Body of pancreas (tissue), 4 donors: ENCODE measurements around the gene ERBB4. TPM values are rescaled to one million over a fixed set of nuclear protein-coding genes. Genes with fewer than 3 reads are reported as not detected.

Experiments
- ATAC-seq: fragments of 150-250 bp; one replicate; pipeline ENCODE4 v1.9.1; 2016
- DNase-seq, 4 donors: peaks; one replicate each; pipeline ENCODE4 v3.0.0-alpha.2; 2019
- H3K27ac ChIP-seq, 4 donors: fragments of 200-600 bp; sonication (generic); 1 replicate in 3 of 4; 2 replicates in 1 of 4; pipeline versions ENCODE4 v1.5.1 to v1.6.1; 2016 to 2019; ENCODE audit warnings: mild to moderate bottlenecking in 1 of 4, mixed read lengths in 1 of 4, moderate library complexity in 1 of 4
- H3K27me3 ChIP-seq, 2 donors: fragments of 200-600 bp; sonication (generic); one replicate each; pipeline ENCODE4 v1.6.0; 2016; ENCODE audit warnings: mild to moderate bottlenecking in 1 of 2
- H3K36me3 ChIP-seq, 2 donors: fragments of 200-600 bp; sonication (generic); replicated peaks in 1 of 2; 2 replicates each; pipeline ENCODE4 v1.5.1; 2016; ENCODE audit warnings: low read depth in 2 of 2; ENCODE audit not compliant: insufficient read depth in 1 of 2
- H3K4me1 ChIP-seq: fragments of 200-600 bp; sonication (generic); one replicate; pipeline ENCODE4 v1.6.0; 2016
- H3K4me3 ChIP-seq, 2 donors: fragments of 200-600 bp; sonication (generic); 1 replicate in 1 of 2; 2 replicates in 1 of 2; pipeline ENCODE4 v1.5.1; 2016 to 2019
- H3K9me3 ChIP-seq, 3 donors: fragments of 200-600 bp; sonication (generic); 1 replicate in 2 of 3; 2 replicates in 1 of 3; pipeline ENCODE4 v1.5.1; 2016
- CTCF ChIP-seq, 7 experiments: fragments of 450-650 bp in 4 of 7; fragments of 200-600 bp in 3 of 7; sonication (generic) in 3 of 7; IDR thresholded peaks; one replicate each; pipeline ENCODE4 v1.5.1; 2016 to 2019; ENCODE audit warnings: antibody characterized with exemption in 7 of 7
- POLR2A ChIP-seq, 3 donors: fragments of 450-650 bp; IDR thresholded peaks; one replicate each; pipeline ENCODE4 v1.6.1; 2016; ENCODE audit warnings: antibody characterized with exemption in 3 of 3, mild to moderate bottlenecking in 2 of 3
- WGBS, 2 donors: methylation state at CpG; one replicate each; pipeline ENCODE4 v1.1.5; 2017; 5-methylcytosine and 5-hydroxymethylcytosine counted together
- intact Hi-C: fragments of 100-400 bp; cut with DNase I; formaldehyde crosslinking; loops from one replicate; pipeline ENCODE4 v1.15.1; 2023
- total RNA-seq, 2 donors: library from RNA; depleted of rRNA; stranded (reverse); fragments of >200 nt; gene quantifications; one replicate each; pipeline ENCODE4 v1.1.0, GENCODE V29; 2016

The ERBB4 gene
- total RNA-seq, 2 donors from 2014 or later = 1.6 to 4.4 TPM

- TF ChIP-seq POLR2A (IDR thresholded peaks at IDR 0.05) (no peak), CTCF (IDR thresholded peaks at IDR 0.05) (no peak)
- no peaks in the 10 kb centered on the region for H3K9me3 ChIP-seq
- H3K36me3 ChIP-seq = no peaks in the 10 kb centered on the region
- H3K27ac ChIP-seq = no peak overlapping the region
- 60 to 67% methylated on average over 4 of the region's 4 CpGs for WGBS, 2 donors
- ATAC-seq (no peak), DNase-seq (no peak)
- intact Hi-C loops = no loop called here
- no peaks in the 10 kb centered on the region for H3K4me1 ChIP-seq
- no peaks in the 10 kb centered on the region for H3K27me3 ChIP-seq
- no peak overlapping the region for H3K4me3 ChIP-seq
Observed at GRCh38 chr2:211468877-211469663, 1069.5 kb downstream of the ERBB4 start.

- H3K4me3 ChIP-seq = no peak overlapping the region
- H3K4me1 ChIP-seq = no peaks in the 10 kb centered on the region
- ATAC-seq (no peak), DNase-seq (no peak)
- TF ChIP-seq POLR2A (IDR thresholded peaks at IDR 0.05) = no peak
- no peak for TF ChIP-seq CTCF (IDR thresholded peaks at IDR 0.05)
- H3K9me3 ChIP-seq = no peaks in the 10 kb centered on the region
- no peaks in the 10 kb centered on the region for H3K27me3 ChIP-seq
- no peaks in the 10 kb centered on the region for H3K36me3 ChIP-seq
- 49 to 61% methylated on average over 4 of the region's 4 CpGs for WGBS, 2 donors
- no peak overlapping the region for H3K27ac ChIP-seq
- intact Hi-C loops = no loop called here
Observed at GRCh38 chr2:211468217-211468616, 1070.4 kb downstream of the ERBB4 start.

GRCh38 chr2:211463397-211463796 lies 1075.2 kb downstream of the ERBB4 start:
- 59 to 76% methylated on average over 3 of the region's 3 CpGs for WGBS, 2 donors
- H3K4me3 ChIP-seq = no peak overlapping the region
- intact Hi-C loops = no loop called here
- no peak for ATAC-seq
- no peaks in the 10 kb centered on the region for H3K27me3 ChIP-seq
- no peaks in the 10 kb centered on the region for H3K4me1 ChIP-seq
- H3K36me3 ChIP-seq = no peaks in the 10 kb centered on the region
- H3K9me3 ChIP-seq = no peaks in the 10 kb centered on the region
- TF ChIP-seq POLR2A (IDR thresholded peaks at IDR 0.05) (no peak), CTCF (IDR thresholded peaks at IDR 0.05) (no peak)
- DNase-seq = no peak
- no peak overlapping the region for H3K27ac ChIP-seq

GRCh38 chr2:211458974-211459373 lies 1079.6 kb downstream of the ERBB4 start:
- ATAC-seq (no peak), DNase-seq (no peak)
- Histone ChIP-seq H3K27ac (no peak overlapping the region), H3K4me1 (no peaks in the 10 kb centered on the region), H3K36me3 (no peaks in the 10 kb centered on the region), H3K27me3 (no peaks in the 10 kb centered on the region), H3K9me3 (no peaks in the 10 kb centered on the region), H3K4me3 (no peak overlapping the region)
- WGBS, 2 donors = 89 to 91% methylated on average over 1 of the region's 1 CpG
- intact Hi-C loops = no loop called here
- TF ChIP-seq CTCF (IDR thresholded peaks at IDR 0.05) = no peak
- no peak for TF ChIP-seq POLR2A (IDR thresholded peaks at IDR 0.05)

- no peaks in the 10 kb centered on the region for H3K4me1 ChIP-seq
- DNase-seq (no peak), ATAC-seq (no peak)
- H3K4me3 ChIP-seq = no peak overlapping the region
- no peaks in the 10 kb centered on the region for H3K36me3 ChIP-seq
- intact Hi-C loops = no loop called here
- TF ChIP-seq CTCF (IDR thresholded peaks at IDR 0.05) (no peak), POLR2A (IDR thresholded peaks at IDR 0.05) (no peak)
- H3K27ac ChIP-seq = no peak overlapping the region
- H3K9me3 ChIP-seq = no peaks in the 10 kb centered on the region
- no peaks in the 10 kb centered on the region for H3K27me3 ChIP-seq
- WGBS, 2 donors = 18 to 30% methylated on average over 2 of the region's 2 CpGs
Observed at GRCh38 chr2:211457325-211457724, 1081.3 kb downstream of the ERBB4 start.
